ENCODE results near the gene RPS16. TPM values are rescaled to one million over a fixed set of nuclear protein-coding genes. Genes with fewer than 3 reads are reported as not detected.
A peak's percentile ranks its signal among the peaks of the same experiment; 100 is the strongest.

The RPS16 gene
- total and polyA plus RNA-seq, 2 of the 13 experiments (the other 11 are each of a cell fraction or from before 2014, with no cell fraction given): 488 to 2,583 TPM

GRCh38 chr19:39397360-39398296 lies 38.1 kb downstream of the RPS16 start (continued):
- TF ChIP-seq ZHX2 (IDR thresholded peaks at IDR 0.05; ENCODE audit: low read depth) (peak; percentile 40; the same call in 1 of the 2 replicates), ZHX2 (CRISPR knock-in tag; IDR thresholded peaks at IDR 0.05; ENCODE audit: borderline replicate concordance) (no peak), ZFP62 (CRISPR knock-in tag; IDR thresholded peaks at IDR 0.05) (no peak), KAT8 (CRISPR knock-in tag; IDR thresholded peaks at IDR 0.05) (peak; percentile 85; the same call in 1 of the 2 replicates), ZNF644 (CRISPR knock-in tag; IDR thresholded peaks at IDR 0.05; ENCODE audit: low read depth) (0 out of 2 replicates have a peak, but pooled peaks have one; percentile 28), KLF13 (CRISPR knock-in tag; IDR thresholded peaks at IDR 0.05) (no peak), JUND (CRISPR knock-in tag; IDR thresholded peaks at IDR 0.05) (no peak), SRSF4 (IDR thresholded peaks at IDR 0.05; ENCODE audit: low read depth, low read length, poor library complexity, severe bottlenecking) (no peak), TBL1XR1 (IDR thresholded peaks at IDR 0.05; ENCODE audit: borderline replicate concordance, low read length, partially characterized antibody) (peak; percentile 33)

All from HepG2 (cell line).